NCI-H460 (cell line): ENCODE data around the gene OR4C13. TPM values are rescaled to one million over a fixed set of nuclear protein-coding genes. Genes with fewer than 3 reads are reported as not detected.
"Not testable (repeated sequence)": the region's sequence is repeated elsewhere in the genome, so short reads cannot be mapped to it uniquely, and the experiment has no call there.

Experiments used
- DNase-seq: peaks from one replicate; pipeline ENCODE4 v3.0.0-alpha.2; 2016; ENCODE audit warnings: low read depth; ENCODE audit errors: extremely low read depth
- polyA plus RNA-seq: library from polyadenylated mRNA; depleted of rRNA; stranded (reverse); fragments of >200 nt; gene quantifications from 2 replicates; pipeline ENCODE4 v1.2.3, GENCODE V29; 2014; cell fraction: nucleus; rRNA removed
- total RNA-seq: library from RNA; depleted of rRNA; stranded (reverse); fragments of >200 nt; shearing (Covaris generic); gene quantifications from 2 replicates; pipeline ENCODE4 v1.2.3, GENCODE V29; 2014; rRNA removed

Gene OR4C13
- not detected in 2 replicates for total RNA-seq
- not detected in 2 replicates for polyA plus RNA-seq

GRCh38 chr11:49952091-49952490, at the start of gene OR4C13:
Gene OR4C13 (plus strand): TSS chr11:49952391. CDS start chr11:49952423, 32 bp downstream.
- no peak for DNase-seq

- not testable (repeated sequence) for DNase-seq
These were observed 40.7 kb upstream of the OR4C13 start for GRCh38 chr11:49911516-49911915.

- not testable (repeated sequence) for DNase-seq
These were observed 3.5 kb upstream of the OR4C13 start for GRCh38 chr11:49948701-49949100.

- not testable (repeated sequence) for DNase-seq
These were observed 21.2 kb downstream of the OR4C13 start for GRCh38 chr11:49973439-49973838.

- DNase-seq, result not testable (repeated sequence)
These were observed 30.2 kb downstream of the OR4C13 start, which contains the start of gene OR4C12 for GRCh38 chr11:49982435-49982834. Gene OR4C12 (minus strand): TSS chr11:49982535. CDS start chr11:49982501, 34 bp downstream.

- DNase-seq, result peak; percentile 52
These were observed 43.4 kb downstream of the OR4C13 start for GRCh38 chr11:49995565-49995964.

Other genes starting within 250 kb of the OR4C13 start
- not detected in 2 replicates for gene OR4C12, start 30.1 kb downstream of the OR4C13 start, total RNA-seq
- not detected in 2 replicates for gene OR4C45, start 80.5 kb downstream of the OR4C13 start, total RNA-seq